H9 (cell line): ENCODE measurements around the gene FBN2. TPM values are rescaled to one million over a fixed set of nuclear protein-coding genes. Genes with fewer than 3 reads are reported as not detected.

Experiments
- DNase-seq: peaks from one replicate; pipeline ENCODE4 v3.0.0-alpha.2; 2017
- H2AFZ ChIP-seq: one replicate; pipeline ENCODE4 v1.6.1; 2013; ENCODE audit warnings: mild to moderate bottlenecking, low read length, control low read depth, moderate library complexity
- H2AK5ac ChIP-seq: 2 replicates; pipeline ENCODE4 v1.6.1; 2013; ENCODE audit warnings: low read length, control low read depth, mixed read lengths; ENCODE audit not compliant: insufficient read length
- H2BK120ac ChIP-seq: one replicate; pipeline ENCODE4 v1.6.1; 2013; ENCODE audit warnings: low read depth, mild to moderate bottlenecking, low read length, control low read depth, inconsistent platforms; ENCODE audit not compliant: poor library complexity, severe bottlenecking
- H2BK12ac ChIP-seq: 2 replicates; pipeline ENCODE4 v1.6.1; 2013; ENCODE audit warnings: low read length, control low read depth, mixed read lengths, low read depth; ENCODE audit not compliant: insufficient read length
- H2BK15ac ChIP-seq: 2 replicates; pipeline ENCODE4 v1.6.1; 2013; ENCODE audit warnings: low read depth, low read length, control low read depth
- H2BK20ac ChIP-seq: one replicate; pipeline ENCODE4 v1.6.1; 2013; ENCODE audit warnings: low read depth, mild to moderate bottlenecking, low read length, control low read depth, inconsistent platforms; ENCODE audit not compliant: poor library complexity, severe bottlenecking
- H2BK5ac ChIP-seq: 2 replicates; pipeline ENCODE4 v1.6.1; 2013; ENCODE audit warnings: low read length, control low read depth, mixed read lengths; ENCODE audit not compliant: insufficient read length
- H3K14ac ChIP-seq: 2 replicates; pipeline ENCODE4 v1.6.1; 2013; ENCODE audit warnings: low read length, control low read depth; ENCODE audit not compliant: insufficient read depth
- H3K18ac ChIP-seq: 2 replicates; pipeline ENCODE4 v1.6.1; 2013; ENCODE audit warnings: low read depth, mild to moderate bottlenecking, mixed read lengths, low read length, control low read depth; ENCODE audit not compliant: insufficient read length
- H3K23ac ChIP-seq: 2 replicates; pipeline ENCODE4 v1.6.1; 2013; ENCODE audit warnings: low read length, control low read depth, mixed read lengths, low read depth; ENCODE audit not compliant: insufficient read length
- H3K23me2 ChIP-seq: 2 replicates; pipeline ENCODE4 v1.6.1; 2013; ENCODE audit warnings: low read depth, mild to moderate bottlenecking, mixed read lengths, low read length, control low read depth; ENCODE audit not compliant: insufficient read length, poor library complexity, severe bottlenecking
- H3K27ac ChIP-seq: 2 replicates; pipeline ENCODE4 v1.5.1; 2013; ENCODE audit warnings: low read length, control low read depth, mixed read lengths, low read depth; ENCODE audit not compliant: insufficient read length
- H3K27me3 ChIP-seq: 2 replicates; pipeline ENCODE4 v1.6.1; 2013; ENCODE audit warnings: low read length, control low read depth, inconsistent platforms; ENCODE audit not compliant: insufficient read depth
- H3K4ac ChIP-seq: 2 replicates; pipeline ENCODE4 v1.6.1; 2013; ENCODE audit warnings: low read depth, mild to moderate bottlenecking, control low read depth, inconsistent platforms, low read length, moderate library complexity
- H3K4me1 ChIP-seq: 2 replicates; pipeline ENCODE4 v1.6.1; 2013; ENCODE audit warnings: low read length, control low read depth, inconsistent platforms; ENCODE audit not compliant: insufficient read depth
- H3K4me2 ChIP-seq: 2 replicates; pipeline ENCODE4 v1.6.1; 2013; ENCODE audit warnings: low read length, control low read depth, mixed read lengths; ENCODE audit not compliant: insufficient read length, insufficient read depth
- H3K56ac ChIP-seq: 2 replicates; pipeline ENCODE4 v1.6.1; 2013; ENCODE audit warnings: low read depth, mild to moderate bottlenecking, mixed read lengths, low read length, control low read depth; ENCODE audit not compliant: insufficient read length
- H3K79me1 ChIP-seq: 2 replicates; pipeline ENCODE4 v1.6.1; 2013; ENCODE audit warnings: low read depth, mild to moderate bottlenecking, moderate library complexity, low read length, control low read depth, inconsistent platforms; ENCODE audit not compliant: insufficient read depth, poor library complexity, severe bottlenecking
- H3K79me2 ChIP-seq: 2 replicates; pipeline ENCODE4 v1.6.1; 2013; ENCODE audit warnings: low read length, control low read depth, inconsistent platforms; ENCODE audit not compliant: insufficient read depth
- H3K9ac ChIP-seq: 2 replicates; pipeline ENCODE4 v1.6.1; 2013; ENCODE audit warnings: low read length, control low read depth, mixed read lengths; ENCODE audit not compliant: insufficient read length; ENCODE audit errors: extremely low read depth
- H3K9me3 ChIP-seq: one replicate; pipeline ENCODE4 v1.6.1; 2013; ENCODE audit warnings: low read depth, low read length, inconsistent platforms; ENCODE audit not compliant: control insufficient read depth
- H3T11ph ChIP-seq: one replicate; pipeline ENCODE4 v1.6.1; 2013; ENCODE audit warnings: mild to moderate bottlenecking, low read length, control low read depth, inconsistent platforms
- H4K20me1 ChIP-seq: one replicate; pipeline ENCODE4 v1.6.1; 2013; ENCODE audit not compliant: control insufficient read depth, insufficient read length, insufficient read depth
- H4K5ac ChIP-seq: 2 replicates; pipeline ENCODE4 v1.6.1; 2013; ENCODE audit warnings: low read depth, mild to moderate bottlenecking, mixed read lengths, low read length, control low read depth; ENCODE audit not compliant: insufficient read length
- H4K8ac ChIP-seq: replicated peaks from 2 replicates; pipeline ENCODE4 v1.6.1; 2013; ENCODE audit warnings: low read length, control low read depth, mixed read lengths, low read depth; ENCODE audit not compliant: insufficient read length
- H4K91ac ChIP-seq: 2 replicates; pipeline ENCODE4 v1.6.1; 2013; ENCODE audit warnings: low read depth, mild to moderate bottlenecking, moderate library complexity, mixed read lengths, low read length, control low read depth; ENCODE audit not compliant: insufficient read length
- H3K27ac Mint-ChIP-seq, 3 experiments: 2 replicates in 2 of 3; 3 replicates in 1 of 3; pipeline ENCODE4 v1.8.0; 2020 to 2021; ENCODE audit warnings: mixed read lengths in 3 of 3, mild to moderate bottlenecking in 1 of 3, moderate library complexity in 1 of 3
- H3K27me3 Mint-ChIP-seq: 2 replicates; pipeline ENCODE4 v1.8.0; 2021; ENCODE audit warnings: low read depth, mild to moderate bottlenecking, moderate library complexity, mixed read lengths
- H3K36me3 Mint-ChIP-seq, 3 experiments: 2 replicates in 2 of 3; 3 replicates in 1 of 3; pipeline ENCODE4 v1.8.0; 2020 to 2021; ENCODE audit warnings: low read depth in 3 of 3, mixed read lengths in 3 of 3; ENCODE audit not compliant: insufficient read depth in 1 of 3
- H3K4me1 Mint-ChIP-seq, 2 experiments: 2 replicates each; pipeline ENCODE4 v1.8.0; 2020; ENCODE audit warnings: mixed read lengths in 2 of 2
- H3K4me3 Mint-ChIP-seq, 2 experiments: 2 replicates in 1 of 2; 3 replicates in 1 of 2; pipeline ENCODE4 v1.8.0; 2020 to 2021; ENCODE audit warnings: mild to moderate bottlenecking in 2 of 2, mixed read lengths in 2 of 2, moderate library complexity in 1 of 2
- H3K9me3 Mint-ChIP-seq, 2 experiments: 2 replicates in 1 of 2; 3 replicates in 1 of 2; pipeline ENCODE4 v1.8.0; 2020; ENCODE audit warnings: mild to moderate bottlenecking in 2 of 2, mixed read lengths in 2 of 2, moderate library complexity in 1 of 2
- CTCF ChIP-seq: fragments of 200-600 bp; sonication (generic); conservative IDR thresholded peaks from 3 replicates; pipeline ENCODE4 v1.8.0; 2021; ENCODE audit warnings: antibody characterized with exemption, mild to moderate bottlenecking
- WGBS: extraction: QIAGEN DNeasy Blood & Tissue Kit; methylation state at CpG from one replicate; pipeline ENCODE4 v1.1.7; 2013; ENCODE audit warnings: missing lambda C conversion rate, low lambda C conversion rate, mixed read lengths; ENCODE audit not compliant: insufficient read length; ENCODE audit errors: extremely low coverage; 5-methylcytosine and 5-hydroxymethylcytosine counted together
- total RNA-seq: library from RNA; stranded (reverse); gene quantifications from 2 replicates; pipeline ENCODE4 v1.2.1, GENCODE V29; 2021

Gene FBN2
- total RNA-seq, 1 experiment from 2014 or later = 8.3 TPM

- Histone ChIP-seq H2BK12ac (no peak overlapping the region), H3T11ph (no peak overlapping the region), H2BK120ac (no peak overlapping the region), H4K20me1 (no peaks in the 10 kb centered on the region), H3K9me3 (no peaks in the 10 kb centered on the region), H3K4me1 (no peaks in the 10 kb centered on the region), H3K9ac (no peak overlapping the region), H3K23ac (no peak overlapping the region), H2AK5ac (no peak overlapping the region), H3K27me3 (no peaks in the 10 kb centered on the region), H4K91ac (no peak overlapping the region), H4K5ac (no peak overlapping the region), H4K8ac (no peak overlapping the region), H3K4ac (no peak overlapping the region), H3K18ac (no peak overlapping the region), H2AFZ (no peak overlapping the region), H3K56ac (no peak overlapping the region), H3K14ac (no peak overlapping the region), H2BK5ac (no peak overlapping the region), H2BK20ac (no peak overlapping the region), H3K79me2 (no peaks in the 10 kb centered on the region), H3K23me2 (no peaks in the 10 kb centered on the region), H3K79me1 (no peaks in the 10 kb centered on the region), H2BK15ac (no peak overlapping the region), H3K4me2 (no peak overlapping the region), H3K27ac (no peak overlapping the region)
- H3K27ac Mint-ChIP-seq = no peak overlapping the region
- no peak overlapping the region for H3K4me3 Mint-ChIP-seq
- no peak for TF ChIP-seq CTCF
- WGBS = no CpG with 5 or more reads among the region's 1 CpG
- H3K9me3 Mint-ChIP-seq = peaks cover 0 to 3% of the 10 kb centered on the region in 2 experiments; a peak in 2 of 5 replicates
- no peak for DNase-seq
- H3K27me3 Mint-ChIP-seq = no peaks in the 10 kb centered on the region; the same call in 1 of the 2 replicates
- H3K4me1 Mint-ChIP-seq = peaks cover 5% of the 10 kb centered on the region in 2 experiments; a peak in 3 of 4 replicates
- peaks cover 0 to 15% (median 13%) of the 10 kb centered on the region in 3 experiments; a peak in 6 of 7 replicates for H3K36me3 Mint-ChIP-seq
Measured at GRCh38 chr5:128466980-128467379, 71.1 kb downstream of the FBN2 start.
